ENCODE results near the gene MAN2B2.

MAN2B2 gene

DNA sequence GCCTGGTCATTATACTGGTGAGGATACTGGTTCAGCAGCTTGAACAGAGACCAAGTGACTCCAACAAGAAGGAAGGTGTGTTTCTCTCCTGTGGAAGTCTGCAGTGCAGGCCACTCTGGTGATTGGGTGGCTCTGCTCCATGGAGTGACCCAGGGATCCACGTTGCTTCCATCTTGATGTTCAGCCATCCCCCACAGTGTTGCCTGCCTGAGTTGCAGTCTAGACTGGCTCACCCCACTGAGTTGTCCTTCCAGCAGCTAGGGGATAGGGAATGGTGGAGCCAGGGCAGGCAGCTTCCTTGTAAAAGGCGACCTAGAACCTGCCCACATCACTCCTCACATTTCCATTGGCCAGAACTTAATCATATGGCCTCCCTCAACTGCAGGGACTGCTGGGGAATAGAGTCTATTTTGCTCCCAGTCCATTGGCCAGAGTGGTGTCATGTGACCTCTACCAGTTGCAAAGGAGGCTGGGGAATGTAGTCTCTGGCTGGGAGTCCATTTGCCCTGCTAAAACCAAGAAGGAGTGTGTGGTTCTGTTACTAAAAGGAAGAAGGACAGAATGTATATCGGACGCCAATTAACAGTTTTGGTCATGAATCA is 8.0 kb downstream of the MAN2B2 start:
- DNase-seq (ENCODE audit: insufficient read length, low spot score), result no peak
- no peak for FAIRE-seq
- TF ChIP-seq POLR2A (IDR thresholded peaks at IDR 0.05; ENCODE audit: low read depth, low read length), result no peak
- TF ChIP-seq POU2F2 (IDR thresholded peaks at IDR 0.05; ENCODE audit: low read depth, low read length), result no peak
- no peak for TF ChIP-seq TAF1 (IDR thresholded peaks at IDR 0.05; ENCODE audit: low read depth, low read length)
- no peak for TF ChIP-seq PAX5 (IDR thresholded peaks at IDR 0.05; ENCODE audit: insufficient read depth, low read length, severe bottlenecking)
- TF ChIP-seq SPI1 (IDR thresholded peaks at IDR 0.05; ENCODE audit: low read depth, low read length), result no peak
- no peak for TF ChIP-seq POLR2AphosphoS5 (IDR thresholded peaks at IDR 0.05; ENCODE audit: low read depth, low read length)

- no peak for TF ChIP-seq SPI1 (IDR thresholded peaks at IDR 0.05; ENCODE audit: low read depth, low read length)
- no peak for TF ChIP-seq POLR2A (IDR thresholded peaks at IDR 0.05; ENCODE audit: low read depth, low read length)
- TF ChIP-seq POLR2AphosphoS5 (IDR thresholded peaks at IDR 0.05; ENCODE audit: low read depth, low read length), result no peak
- no peak for TF ChIP-seq POU2F2 (IDR thresholded peaks at IDR 0.05; ENCODE audit: low read depth, low read length)
- no peak for TF ChIP-seq PAX5 (IDR thresholded peaks at IDR 0.05; ENCODE audit: insufficient read depth, low read length, severe bottlenecking)
- no peak for TF ChIP-seq TAF1 (IDR thresholded peaks at IDR 0.05; ENCODE audit: low read depth, low read length)
- FAIRE-seq (no peak), DNase-seq (ENCODE audit: insufficient read length, low spot score) (no peak)
These were observed 9.9 kb downstream of the MAN2B2 start for GRCh38 chr4:6584865-6585264.

GRCh38 chr4:6586715-6587325 is 11.8 kb downstream of the MAN2B2 start:
- no peak for TF ChIP-seq SPI1 (IDR thresholded peaks at IDR 0.05; ENCODE audit: low read depth, low read length)
- TF ChIP-seq PAX5 (IDR thresholded peaks at IDR 0.05; ENCODE audit: insufficient read depth, low read length, severe bottlenecking), result no peak
- TF ChIP-seq POU2F2 (IDR thresholded peaks at IDR 0.05; ENCODE audit: low read depth, low read length), result no peak
- no peak for TF ChIP-seq POLR2A (IDR thresholded peaks at IDR 0.05; ENCODE audit: low read depth, low read length)
- TF ChIP-seq POLR2AphosphoS5 (IDR thresholded peaks at IDR 0.05; ENCODE audit: low read depth, low read length), result no peak
- TF ChIP-seq TAF1 (IDR thresholded peaks at IDR 0.05; ENCODE audit: low read depth, low read length), result no peak
- DNase-seq (ENCODE audit: insufficient read length, low spot score), result no peak
- no peak for FAIRE-seq

- no peak for FAIRE-seq
- TF ChIP-seq SPI1 (IDR thresholded peaks at IDR 0.05; ENCODE audit: low read depth, low read length) (no peak), POU2F2 (IDR thresholded peaks at IDR 0.05; ENCODE audit: low read depth, low read length) (no peak), POLR2AphosphoS5 (IDR thresholded peaks at IDR 0.05; ENCODE audit: low read depth, low read length) (no peak), PAX5 (IDR thresholded peaks at IDR 0.05; ENCODE audit: insufficient read depth, low read length, severe bottlenecking) (no peak), TAF1 (IDR thresholded peaks at IDR 0.05; ENCODE audit: low read depth, low read length) (no peak), POLR2A (IDR thresholded peaks at IDR 0.05; ENCODE audit: low read depth, low read length) (no peak)
- no peak for DNase-seq (ENCODE audit: insufficient read length, low spot score)
These were observed 14.5 kb downstream of the MAN2B2 start for GRCh38 chr4:6589444-6589843.

DNA sequence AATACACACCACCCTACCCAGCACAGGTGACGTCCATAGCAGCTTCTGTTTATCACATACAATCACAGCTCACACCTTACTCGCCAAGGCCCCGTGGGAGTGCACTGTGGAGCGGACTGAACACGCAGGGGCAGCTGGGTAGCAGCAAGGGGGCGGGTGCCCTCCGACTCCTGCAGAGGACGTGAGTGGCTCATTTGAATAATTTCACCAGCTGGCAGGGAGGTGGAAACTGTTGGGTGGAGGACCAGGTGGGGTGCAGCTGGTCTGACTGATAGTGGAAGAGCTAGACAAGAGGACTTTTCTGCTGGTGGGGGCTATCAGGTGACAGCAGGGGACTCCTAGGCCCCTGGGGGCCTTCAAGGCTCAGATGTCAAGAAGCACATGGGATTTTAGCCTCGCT is 16.3 kb downstream of the MAN2B2 start:
- TF ChIP-seq SPI1 (IDR thresholded peaks at IDR 0.05; ENCODE audit: low read depth, low read length), result no peak
- TF ChIP-seq TAF1 (IDR thresholded peaks at IDR 0.05; ENCODE audit: low read depth, low read length), result no peak
- no peak for TF ChIP-seq POLR2A (IDR thresholded peaks at IDR 0.05; ENCODE audit: low read depth, low read length)
- TF ChIP-seq POU2F2 (IDR thresholded peaks at IDR 0.05; ENCODE audit: low read depth, low read length), result 0 out of 2 replicates have a peak, but pooled peaks have one; percentile 21
- TF ChIP-seq PAX5 (IDR thresholded peaks at IDR 0.05; ENCODE audit: insufficient read depth, low read length, severe bottlenecking), result no peak
- TF ChIP-seq POLR2AphosphoS5 (IDR thresholded peaks at IDR 0.05; ENCODE audit: low read depth, low read length), result no peak
- no peak for DNase-seq (ENCODE audit: insufficient read length, low spot score)
- FAIRE-seq, result peak; percentile 59

GRCh38 chr4:6591781-6592180 is 16.8 kb downstream of the MAN2B2 start:
- TF ChIP-seq POLR2AphosphoS5 (IDR thresholded peaks at IDR 0.05; ENCODE audit: low read depth, low read length), result no peak
- no peak for TF ChIP-seq PAX5 (IDR thresholded peaks at IDR 0.05; ENCODE audit: insufficient read depth, low read length, severe bottlenecking)
- TF ChIP-seq TAF1 (IDR thresholded peaks at IDR 0.05; ENCODE audit: low read depth, low read length), result no peak
- TF ChIP-seq POLR2A (IDR thresholded peaks at IDR 0.05; ENCODE audit: low read depth, low read length), result no peak
- no peak for TF ChIP-seq SPI1 (IDR thresholded peaks at IDR 0.05; ENCODE audit: low read depth, low read length)
- no peak for TF ChIP-seq POU2F2 (IDR thresholded peaks at IDR 0.05; ENCODE audit: low read depth, low read length)
- FAIRE-seq, result no peak
- no peak for DNase-seq (ENCODE audit: insufficient read length, low spot score)

- no peak for FAIRE-seq
- no peak for TF ChIP-seq SPI1 (IDR thresholded peaks at IDR 0.05; ENCODE audit: low read depth, low read length)
- TF ChIP-seq POLR2AphosphoS5 (IDR thresholded peaks at IDR 0.05; ENCODE audit: low read depth, low read length), result no peak
- TF ChIP-seq PAX5 (IDR thresholded peaks at IDR 0.05; ENCODE audit: insufficient read depth, low read length, severe bottlenecking), result no peak
- no peak for TF ChIP-seq TAF1 (IDR thresholded peaks at IDR 0.05; ENCODE audit: low read depth, low read length)
- no peak for TF ChIP-seq POLR2A (IDR thresholded peaks at IDR 0.05; ENCODE audit: low read depth, low read length)
- TF ChIP-seq POU2F2 (IDR thresholded peaks at IDR 0.05; ENCODE audit: low read depth, low read length), result no peak
- DNase-seq (ENCODE audit: insufficient read length, low spot score), result no peak
These were observed 18.0 kb downstream of the MAN2B2 start for GRCh38 chr4:6592804-6593563.

GRCh38 chr4:6594341-6594740 is 19.4 kb downstream of the MAN2B2 start:
- no peak for DNase-seq (ENCODE audit: insufficient read length, low spot score)
- FAIRE-seq, result no peak
- TF ChIP-seq SPI1 (IDR thresholded peaks at IDR 0.05; ENCODE audit: low read depth, low read length), result no peak
- TF ChIP-seq POLR2AphosphoS5 (IDR thresholded peaks at IDR 0.05; ENCODE audit: low read depth, low read length), result no peak
- no peak for TF ChIP-seq POLR2A (IDR thresholded peaks at IDR 0.05; ENCODE audit: low read depth, low read length)
- no peak for TF ChIP-seq TAF1 (IDR thresholded peaks at IDR 0.05; ENCODE audit: low read depth, low read length)
- no peak for TF ChIP-seq POU2F2 (IDR thresholded peaks at IDR 0.05; ENCODE audit: low read depth, low read length)
- no peak for TF ChIP-seq PAX5 (IDR thresholded peaks at IDR 0.05; ENCODE audit: insufficient read depth, low read length, severe bottlenecking)

- FAIRE-seq (no peak), DNase-seq (ENCODE audit: insufficient read length, low spot score) (no peak)
- TF ChIP-seq PAX5 (IDR thresholded peaks at IDR 0.05; ENCODE audit: insufficient read depth, low read length, severe bottlenecking) (no peak), POU2F2 (IDR thresholded peaks at IDR 0.05; ENCODE audit: low read depth, low read length) (no peak), POLR2AphosphoS5 (IDR thresholded peaks at IDR 0.05; ENCODE audit: low read depth, low read length) (no peak), SPI1 (IDR thresholded peaks at IDR 0.05; ENCODE audit: low read depth, low read length) (no peak), TAF1 (IDR thresholded peaks at IDR 0.05; ENCODE audit: low read depth, low read length) (no peak), POLR2A (IDR thresholded peaks at IDR 0.05; ENCODE audit: low read depth, low read length) (no peak)
These were observed 19.9 kb downstream of the MAN2B2 start for GRCh38 chr4:6594826-6595355.
